Keratinocyte (primary cell): ENCODE results near the gene KLHL22. TPM values are rescaled to one million over a fixed set of nuclear protein-coding genes. Genes with fewer than 3 reads are reported as not detected.
"Not testable (repeated sequence)": the region's sequence is repeated elsewhere in the genome, so short reads cannot be mapped to it uniquely, and the experiment has no call there.

Source experiments
- DNase-seq: peaks from one replicate; pipeline ENCODE4 v3.0.0-alpha.2; 2011; ENCODE audit warnings: low read depth, missing footprints, low spot score
- FAIRE-seq: peaks from 2 replicates; lab custom pipeline; 2011; peaks lifted over from hg19 to GRCh38; lab: Jason Lieb, UNC
- H2AFZ ChIP-seq: 2 replicates; pipeline ENCODE4 v1.6.0; 2012; ENCODE audit warnings: low read length, control low read depth, inconsistent platforms; ENCODE audit not compliant: control insufficient read depth
- H3K27ac ChIP-seq: 2 replicates; pipeline ENCODE4 v1.5.1; 2011; ENCODE audit warnings: low read length; ENCODE audit not compliant: control insufficient read depth, insufficient read depth
- H3K27me3 ChIP-seq: 3 replicates; pipeline ENCODE4 v1.6.0; 2011; ENCODE audit warnings: low read length; ENCODE audit not compliant: control insufficient read depth, insufficient read depth; ENCODE audit errors: extremely low read depth
- H3K36me3 ChIP-seq, 2 experiments: 2 replicates in 1 of 2; 3 replicates in 1 of 2; pipeline ENCODE4 v1.5.1; 2011; ENCODE audit warnings: low read length in 2 of 2, mild to moderate bottlenecking in 1 of 2; ENCODE audit not compliant: control insufficient read depth in 2 of 2, insufficient read depth in 2 of 2; ENCODE audit errors: extremely low read depth in 1 of 2
- H3K4me1 ChIP-seq: 3 replicates; pipeline ENCODE4 v1.5.1; 2011; ENCODE audit warnings: low read length; ENCODE audit not compliant: control insufficient read depth, insufficient read depth; ENCODE audit errors: extremely low read depth
- H3K4me2 ChIP-seq: 3 replicates; pipeline ENCODE4 v1.6.0; 2011; ENCODE audit warnings: low read depth, low read length; ENCODE audit not compliant: control insufficient read depth, insufficient read depth; ENCODE audit errors: extremely low read depth
- H3K4me3 ChIP-seq, 3 experiments: fragments of 200-600 bp in 1 of 3; sonication (generic) in 1 of 3; 2 replicates in 2 of 3; 3 replicates in 1 of 3; pipeline ENCODE4 v1.5.1; 2011 to 2016; ENCODE audit warnings: low read length in 3 of 3, mild to moderate bottlenecking in 3 of 3, control low read depth in 2 of 3, inconsistent platforms in 1 of 3, low read depth in 1 of 3, mixed read lengths in 1 of 3, mixed run types in 1 of 3, moderate library complexity in 1 of 3; ENCODE audit not compliant: control insufficient read depth in 2 of 3, insufficient read depth in 2 of 3; ENCODE audit errors: extremely low read depth in 1 of 3
- H3K79me2 ChIP-seq: 2 replicates; pipeline ENCODE4 v1.6.0; 2012; ENCODE audit warnings: low read length; ENCODE audit not compliant: control insufficient read depth, insufficient read depth
- H3K9ac ChIP-seq: 3 replicates; pipeline ENCODE4 v1.6.0; 2011; ENCODE audit warnings: low read length; ENCODE audit not compliant: control insufficient read depth, insufficient read depth; ENCODE audit errors: extremely low read depth
- H3K9me1 ChIP-seq: 3 replicates; pipeline ENCODE4 v1.6.0; 2011; ENCODE audit warnings: low read length; ENCODE audit not compliant: control insufficient read depth, insufficient read depth; ENCODE audit errors: extremely low read depth
- H3K9me3 ChIP-seq: 2 replicates; pipeline ENCODE4 v1.5.1; 2012; ENCODE audit warnings: low read depth, low read length; ENCODE audit not compliant: control insufficient read depth
- H4K20me1 ChIP-seq: 3 replicates; pipeline ENCODE4 v1.6.0; 2011; ENCODE audit warnings: low read length; ENCODE audit not compliant: control insufficient read depth, insufficient read depth; ENCODE audit errors: extremely low read depth
- CTCF ChIP-seq, 3 experiments: IDR thresholded peaks in 1 of 3; conservative IDR thresholded peaks in 1 of 3; optimal IDR thresholded peaks in 1 of 3; 2 replicates in 2 of 3; 3 replicates in 1 of 3; pipeline versions ENCODE3 to v1.5.1; 2011; ENCODE audit warnings: low read length in 3 of 3, mild to moderate bottlenecking in 3 of 3, moderate library complexity in 2 of 3, control low read depth in 1 of 3, inconsistent platforms in 1 of 3; ENCODE audit not compliant: insufficient read depth in 2 of 3; ENCODE audit errors: extremely low read depth in 1 of 3
- EZH2 ChIP-seq: IDR thresholded peaks from one replicate; pipeline ENCODE4 v1.6.1; 2012; ENCODE audit warnings: inconsistent platforms, mild to moderate bottlenecking, low read length, moderate library complexity
- dilution Hi-C: fragments of 300-500 bp; cut with MboI; formaldehyde crosslinking; loops from one replicate; pipeline ENCODE4 v1.7.0; 2020; ENCODE audit warnings: low sequenced_read_pairs; ENCODE audit not compliant: extremely low pct_ligation_motif_present
- polyA plus RNA-seq, 5 experiments: library from polyadenylated mRNA; depleted of rRNA in 3 of 5; stranded (reverse) in 3 of 5; stranded (forward) in 1 of 5; unstranded in 1 of 5; fragments of >200 nt; gene quantifications; 1 replicate in 1 of 5; 2 replicates in 3 of 5; 3 replicates in 1 of 5; pipeline versions ENCODE4 v1.2.1 to v1.2.3, GENCODE V29; 2011 to 2012; ENCODE audit warnings: missing spikeins in 2 of 5, low read depth in 1 of 5, low replicate concordance in 1 of 5

KLHL22 gene
- polyA plus RNA-seq, 1 donor (not counting 4 experiments of a cell fraction or from before 2014, with no cell fraction given) = 9.3 TPM

- H3K4me1 ChIP-seq = peaks cover 42% of the 10 kb centered on the region
- H3K4me3 ChIP-seq = peak overlapping the region; percentile 64 to 96 (median 95)
- peaks cover 5% of the 10 kb centered on the region for H3K9me1 ChIP-seq
- H3K4me2 ChIP-seq = peak overlapping the region; percentile 100
- peak overlapping the region; percentile 99 for H3K27ac ChIP-seq
- FAIRE-seq (peak; percentile 90), DNase-seq (no peak)
- H3K36me3 ChIP-seq = peaks cover 7 to 17% of the 10 kb centered on the region in 2 experiments
- no peaks in the 10 kb centered on the region for H3K9me3 ChIP-seq
- no peak overlapping the region for H2AFZ ChIP-seq
- H3K79me2 ChIP-seq = peaks cover 73% of the 10 kb centered on the region
- H3K9ac ChIP-seq = peak overlapping the region; percentile 99
- dilution Hi-C loops = no loop called here
- TF ChIP-seq EZH2 (no peak), CTCF (optimal IDR thresholded peaks at IDR 0.05 in 1 of 3, IDR thresholded peaks at IDR 0.05 in 1 of 3, conservative IDR thresholded peaks at IDR 0.05 in 1 of 3; ENCODE audit: extremely low read depth in 1 of 3, insufficient read depth in 2 of 3, low read length in 3 of 3) (no peak)
- H3K27me3 ChIP-seq = no peaks in the 10 kb centered on the region
- peaks cover 19% of the 10 kb centered on the region for H4K20me1 ChIP-seq
Observed at GRCh38 chr22:20509344-20510047, 13.9 kb upstream of the KLHL22 start.

- no peak for DNase-seq
- dilution Hi-C loops = no loop called here
- H3K4me1 ChIP-seq = peaks cover 42% of the 10 kb centered on the region
- FAIRE-seq = peak; percentile 20
- peak overlapping the region; percentile 99 for H3K9ac ChIP-seq
- H3K9me1 ChIP-seq = peaks cover 5% of the 10 kb centered on the region
- H3K79me2 ChIP-seq = peaks cover 66% of the 10 kb centered on the region
- no peaks in the 10 kb centered on the region for H3K27me3 ChIP-seq
- H3K4me2 ChIP-seq = peak overlapping the region; percentile 100
- H4K20me1 ChIP-seq = peaks cover 13% of the 10 kb centered on the region
- H3K4me3 ChIP-seq = peak overlapping the region; percentile 64 to 96 (median 95)
- no peaks in the 10 kb centered on the region for H3K9me3 ChIP-seq
- H3K36me3 ChIP-seq = peaks cover 5 to 12% of the 10 kb centered on the region in 2 experiments
- TF ChIP-seq EZH2 (no peak), CTCF (optimal IDR thresholded peaks at IDR 0.05 in 1 of 3, IDR thresholded peaks at IDR 0.05 in 1 of 3, conservative IDR thresholded peaks at IDR 0.05 in 1 of 3; ENCODE audit: extremely low read depth in 1 of 3, insufficient read depth in 2 of 3, low read length in 3 of 3) (no peak)
- peak overlapping the region; percentile 99 for H3K27ac ChIP-seq
- H2AFZ ChIP-seq = no peak overlapping the region
Observed at GRCh38 chr22:20508815-20509271, 13.2 kb upstream of the KLHL22 start.

DNA sequence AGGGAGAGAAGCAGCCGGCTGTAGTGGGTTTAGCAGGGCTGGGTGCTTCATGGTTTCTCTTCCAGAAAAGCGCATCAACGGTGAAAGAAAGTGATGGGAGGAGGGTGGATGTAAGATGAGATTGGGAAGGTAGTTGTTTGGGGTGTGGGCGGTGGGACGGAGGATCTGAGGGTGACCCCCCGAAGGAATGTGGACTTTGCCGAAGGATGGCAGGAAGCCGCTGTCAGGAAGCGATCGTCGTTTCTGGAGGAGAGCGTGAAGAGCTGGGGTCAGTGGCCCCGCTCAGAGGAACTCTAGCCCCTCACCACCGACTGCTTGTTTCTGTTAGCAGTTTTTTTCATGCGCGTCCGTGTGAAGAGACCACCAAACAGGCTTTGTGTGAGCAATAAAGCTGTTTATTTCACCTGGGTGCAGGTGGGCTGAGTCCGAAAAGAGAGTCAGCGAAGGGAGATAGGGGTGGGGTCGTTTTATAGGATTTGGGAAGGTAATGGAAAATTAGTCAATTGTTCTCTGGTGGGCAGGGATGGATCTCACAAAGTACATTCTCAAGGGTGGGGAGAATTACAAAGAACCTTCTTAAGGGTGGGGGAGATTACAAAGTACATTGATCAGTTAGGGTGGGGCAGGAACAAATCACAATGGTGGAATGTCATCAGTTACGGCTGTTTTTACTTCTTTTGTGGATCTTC is 12.6 kb upstream of the KLHL22 start:
- dilution Hi-C loops, H3K9me3 ChIP-seq, H3K36me3 ChIP-seq, FAIRE-seq, H3K27me3 ChIP-seq, H2AFZ ChIP-seq, DNase-seq, H3K9me1 ChIP-seq, H4K20me1 ChIP-seq: not testable (repeated sequence)
- H3K9ac ChIP-seq = peak overlapping the region; percentile 99
- H3K4me1 ChIP-seq = peaks cover 41% of the 10 kb centered on the region
- H3K4me3 ChIP-seq = peak overlapping the region; percentile 64 to 96 (median 95)
- H3K79me2 ChIP-seq = peaks cover 60% of the 10 kb centered on the region
- peak overlapping the region; percentile 99 for H3K27ac ChIP-seq
- H3K4me2 ChIP-seq = peak overlapping the region; percentile 100
